Mucosa of rectum (tissue), 2 donors: Measurements from ENCODE around the gene VWF.

ENCODE experiments used
- H3K27ac ChIP-seq, 2 donors: one replicate each; pipeline ENCODE4 v1.7.0; 2013; ENCODE audit warnings: inconsistent platforms in 2 of 2, low read depth in 2 of 2, low read length in 2 of 2
- H3K27me3 ChIP-seq, 2 donors: one replicate each; pipeline ENCODE4 v1.7.0; 2013; ENCODE audit warnings: low read length in 2 of 2; ENCODE audit not compliant: control insufficient read depth in 2 of 2, insufficient read depth in 2 of 2
- H3K36me3 ChIP-seq, 2 donors: one replicate each; pipeline ENCODE4 v1.7.0; 2013; ENCODE audit warnings: low read length in 2 of 2; ENCODE audit not compliant: control insufficient read depth in 2 of 2, insufficient read depth in 2 of 2
- H3K4me1 ChIP-seq, 2 donors: one replicate each; pipeline ENCODE4 v1.7.0; 2013; ENCODE audit warnings: low read length in 2 of 2, mild to moderate bottlenecking in 1 of 2; ENCODE audit not compliant: control insufficient read depth in 2 of 2, insufficient read depth in 2 of 2
- H3K4me3 ChIP-seq, 2 donors: one replicate each; pipeline ENCODE4 v1.7.0; 2013; ENCODE audit warnings: low read length in 2 of 2
- H3K9ac ChIP-seq, 2 donors: one replicate each; pipeline ENCODE4 v1.7.0; 2013; ENCODE audit warnings: low read length in 2 of 2, low read depth in 1 of 2, mild to moderate bottlenecking in 1 of 2
- H3K9me3 ChIP-seq, 2 donors: one replicate each; pipeline ENCODE4 v1.7.0; 2013; ENCODE audit warnings: low read length in 2 of 2; ENCODE audit not compliant: control insufficient read depth in 2 of 2
- donor health status: healthy.
- donor health status: Normal muscosa, but diverticular disease.

Gene VWF

DNA sequence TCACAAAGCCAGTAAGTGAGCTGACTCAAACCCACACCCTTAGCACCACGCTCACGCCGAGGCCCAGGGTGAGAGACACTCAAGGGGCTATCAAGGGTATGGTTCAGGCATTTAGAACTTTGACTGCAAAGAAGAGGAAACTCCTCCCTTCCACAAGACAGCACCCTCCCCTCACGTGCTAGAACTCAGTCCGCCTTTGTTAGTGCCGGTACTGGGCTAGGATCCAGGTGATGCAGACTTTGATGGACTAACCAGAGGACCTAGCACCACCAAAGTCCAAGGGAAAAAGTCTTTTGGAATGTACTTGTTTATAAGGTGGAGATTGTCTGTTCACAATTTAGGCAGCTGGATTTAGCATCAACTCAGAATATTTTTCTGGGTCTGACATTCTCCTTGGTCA lies 33.7 kb downstream of the VWF start:
- Histone ChIP-seq H3K9me3 (no peaks in the 10 kb centered on the region), H3K4me3 (no peak overlapping the region), H3K9ac (no peak overlapping the region), H3K4me1 (peaks cover 0 to 2% of the 10 kb centered on the region in 2 donors), H3K27ac (no peak overlapping the region), H3K36me3 (no peaks in the 10 kb centered on the region), H3K27me3 (peaks cover 0 to 2% of the 10 kb centered on the region in 2 donors)

GRCh38 chr12:6088921-6089747 lies 35.3 kb downstream of the VWF start:
- Histone ChIP-seq H3K27me3 (peaks cover 0 to 2% of the 10 kb centered on the region in 2 donors), H3K4me1 (peaks cover 0 to 5% of the 10 kb centered on the region in 2 donors), H3K9ac (no peak overlapping the region), H3K4me3 (no peak overlapping the region), H3K36me3 (no peaks in the 10 kb centered on the region), H3K9me3 (no peaks in the 10 kb centered on the region), H3K27ac (no peak overlapping the region)

DNA sequence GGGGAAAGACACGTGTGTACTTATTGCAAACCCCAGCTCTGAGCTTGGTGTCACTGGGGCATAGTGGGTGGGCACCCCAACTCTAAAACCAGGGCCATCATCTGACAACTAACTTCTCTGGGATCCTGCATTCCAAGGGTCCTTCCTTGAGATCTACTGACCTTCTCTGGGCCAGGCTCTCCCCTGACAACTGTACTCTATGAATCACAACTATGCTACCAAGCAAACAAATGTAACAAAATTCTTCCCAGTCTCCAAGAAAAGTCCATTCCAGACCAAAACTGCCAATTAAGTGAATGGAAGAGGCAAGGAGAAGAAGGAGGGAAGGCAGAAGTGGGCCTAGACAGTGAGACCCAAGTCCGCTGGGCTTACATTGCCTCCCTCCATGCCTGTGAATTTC lies 38.2 kb downstream of the VWF start:
- H3K36me3 ChIP-seq: no peaks in the 10 kb centered on the region

GRCh38 chr12:6085841-6086240 lies 38.6 kb downstream of the VWF start:
- no peak overlapping the region for H3K27ac ChIP-seq
- no peaks in the 10 kb centered on the region for H3K36me3 ChIP-seq
- H3K9ac ChIP-seq: no peak overlapping the region
- H3K27me3 ChIP-seq: no peaks in the 10 kb centered on the region
- H3K9me3 ChIP-seq: no peaks in the 10 kb centered on the region
- peaks cover 0 to 5% of the 10 kb centered on the region in 2 donors for H3K4me1 ChIP-seq
- H3K4me3 ChIP-seq: no peak overlapping the region

More for the DNA sequence above, 38.2 kb downstream of the VWF start:
- Histone ChIP-seq H3K4me1 (peaks cover 0 to 5% of the 10 kb centered on the region in 2 donors), H3K4me3 (no peak overlapping the region), H3K27ac (no peak overlapping the region), H3K9me3 (no peaks in the 10 kb centered on the region), H3K9ac (no peak overlapping the region), H3K27me3 (no peaks in the 10 kb centered on the region)

- H3K4me3 ChIP-seq: no peak overlapping the region
- H3K4me1 ChIP-seq: peaks cover 0 to 3% of the 10 kb centered on the region in 2 donors
- H3K27me3 ChIP-seq: no peaks in the 10 kb centered on the region
- no peaks in the 10 kb centered on the region for H3K9me3 ChIP-seq
- H3K9ac ChIP-seq: no peak overlapping the region
- no peak overlapping the region for H3K27ac ChIP-seq
- no peaks in the 10 kb centered on the region for H3K36me3 ChIP-seq
Observed at GRCh38 chr12:6084969-6085450, 39.5 kb downstream of the VWF start.

- no peak overlapping the region for H3K27ac ChIP-seq
- H3K9ac ChIP-seq: no peak overlapping the region
- H3K9me3 ChIP-seq: no peaks in the 10 kb centered on the region
- peaks cover 0 to 3% of the 10 kb centered on the region in 2 donors for H3K4me1 ChIP-seq
- no peaks in the 10 kb centered on the region for H3K36me3 ChIP-seq
- no peak overlapping the region for H3K4me3 ChIP-seq
- H3K27me3 ChIP-seq: no peaks in the 10 kb centered on the region
Observed at GRCh38 chr12:6084261-6084968, 40.1 kb downstream of the VWF start.

- peaks cover 0 to 3% of the 10 kb centered on the region in 2 donors for H3K4me1 ChIP-seq
- no peak overlapping the region for H3K4me3 ChIP-seq
- no peak overlapping the region for H3K27ac ChIP-seq
- no peaks in the 10 kb centered on the region for H3K9me3 ChIP-seq
- no peak overlapping the region for H3K9ac ChIP-seq
- no peaks in the 10 kb centered on the region for H3K27me3 ChIP-seq
- H3K36me3 ChIP-seq: no peaks in the 10 kb centered on the region
Observed at GRCh38 chr12:6083601-6084000, 40.9 kb downstream of the VWF start.

- no peaks in the 10 kb centered on the region for H3K9me3 ChIP-seq
- H3K27ac ChIP-seq: no peak overlapping the region
- H3K36me3 ChIP-seq: no peaks in the 10 kb centered on the region
- H3K9ac ChIP-seq: no peak overlapping the region
- no peak overlapping the region for H3K4me3 ChIP-seq
- H3K4me1 ChIP-seq: peaks cover 0 to 3% of the 10 kb centered on the region in 2 donors
- no peaks in the 10 kb centered on the region for H3K27me3 ChIP-seq
Observed at GRCh38 chr12:6082613-6083012, 41.9 kb downstream of the VWF start.

DNA sequence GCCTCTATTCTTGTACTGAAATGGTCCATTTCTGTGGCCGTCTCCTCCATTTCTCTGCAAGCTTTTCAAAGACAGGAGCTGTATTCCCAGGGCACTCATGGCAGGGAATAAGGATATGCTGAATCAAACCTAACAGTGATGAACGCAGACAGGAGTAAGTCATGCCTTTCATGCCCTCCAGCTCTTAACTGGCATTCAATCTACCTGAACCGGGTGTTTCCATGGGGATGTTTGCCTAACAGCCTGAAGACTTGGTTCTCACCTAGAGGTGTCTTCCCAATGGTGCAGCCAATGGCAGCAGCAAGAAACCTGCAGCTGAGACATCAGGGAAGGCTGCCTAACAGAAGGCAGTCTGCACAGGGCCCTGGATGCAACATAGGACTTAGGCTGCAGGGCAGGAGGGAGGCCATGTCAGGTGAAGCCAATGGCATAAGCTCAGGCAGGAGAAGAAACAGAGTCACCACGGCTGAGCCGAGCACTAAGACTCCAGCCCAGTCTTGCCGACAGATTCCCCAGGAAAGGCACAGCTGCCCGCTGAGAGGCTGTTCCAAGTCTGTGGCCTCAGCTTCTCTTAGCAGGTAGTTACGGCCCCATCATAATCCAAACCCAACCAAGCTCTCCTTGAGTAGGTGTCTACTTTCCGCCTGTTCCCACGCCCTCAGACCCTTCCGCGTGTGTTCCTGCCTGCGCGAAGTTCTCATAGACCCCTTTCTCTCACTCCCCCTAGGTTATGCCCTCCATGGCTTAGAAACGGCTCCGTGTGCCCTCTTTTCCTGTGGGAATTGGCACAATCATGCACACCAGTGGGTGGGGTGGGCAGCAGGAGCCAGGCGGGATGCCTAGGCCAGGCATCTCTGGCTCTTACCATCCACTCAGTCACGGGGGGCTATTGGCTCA lies 44.1 kb downstream of the VWF start:
- no peak overlapping the region for H3K4me3 ChIP-seq

More for the DNA sequence above, 44.1 kb downstream of the VWF start:
- H3K9ac ChIP-seq: no peak overlapping the region
- H3K4me1 ChIP-seq: peaks cover 0 to 3% of the 10 kb centered on the region in 2 donors
- H3K9me3 ChIP-seq: no peaks in the 10 kb centered on the region
- H3K27me3 ChIP-seq: peaks cover 0 to 5% of the 10 kb centered on the region in 2 donors
- no peak overlapping the region for H3K27ac ChIP-seq
- no peaks in the 10 kb centered on the region for H3K36me3 ChIP-seq
